ENCODE results near the gene MED9.

DNA sequence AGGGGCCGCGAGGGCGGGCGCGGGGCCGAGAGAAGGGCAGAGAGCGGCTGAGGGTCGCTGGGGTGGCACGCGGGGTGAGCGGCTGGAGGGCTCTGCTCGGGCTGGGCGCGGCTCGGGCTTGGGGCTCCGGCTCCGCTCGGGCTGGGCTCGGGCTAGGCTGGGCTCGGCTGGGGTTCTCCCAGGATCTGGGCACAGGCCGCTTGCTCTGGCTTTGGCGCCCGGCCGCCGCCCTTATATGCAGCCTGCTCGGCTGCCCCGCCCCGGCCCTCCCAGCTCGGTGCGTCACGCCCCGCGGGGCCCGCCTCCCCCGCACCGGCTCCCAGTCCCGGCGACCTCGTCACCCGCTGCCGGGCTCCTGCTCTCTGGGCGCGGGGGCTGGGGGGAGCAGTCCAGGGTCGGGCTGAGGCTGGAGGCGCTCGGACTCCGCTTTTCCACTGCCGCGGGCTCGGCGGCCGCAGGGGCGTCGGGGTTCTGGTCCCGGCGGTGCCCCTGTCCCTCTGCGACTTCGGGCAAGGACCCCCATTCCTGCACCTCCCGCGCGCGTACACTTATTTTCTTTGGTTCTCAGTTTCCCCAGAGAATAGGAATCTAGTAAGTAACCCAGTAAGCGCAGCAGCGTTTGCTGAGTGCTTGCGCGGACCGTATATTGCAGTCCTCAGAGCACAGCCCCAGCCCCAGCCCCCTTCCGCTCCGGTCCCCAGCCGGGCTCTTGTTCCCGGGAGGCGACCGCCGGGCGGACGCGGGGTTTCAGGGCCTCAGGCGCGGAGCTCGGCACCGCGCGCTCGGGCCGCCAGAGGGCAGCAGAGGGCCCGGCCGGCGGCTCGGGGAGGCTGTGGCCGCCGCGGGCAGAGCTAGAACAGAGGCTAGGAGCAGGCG is 19.6 kb downstream of the MED9 start, which contains the start of gene RASD1:
- TF ChIP-seq, protein P1, sequence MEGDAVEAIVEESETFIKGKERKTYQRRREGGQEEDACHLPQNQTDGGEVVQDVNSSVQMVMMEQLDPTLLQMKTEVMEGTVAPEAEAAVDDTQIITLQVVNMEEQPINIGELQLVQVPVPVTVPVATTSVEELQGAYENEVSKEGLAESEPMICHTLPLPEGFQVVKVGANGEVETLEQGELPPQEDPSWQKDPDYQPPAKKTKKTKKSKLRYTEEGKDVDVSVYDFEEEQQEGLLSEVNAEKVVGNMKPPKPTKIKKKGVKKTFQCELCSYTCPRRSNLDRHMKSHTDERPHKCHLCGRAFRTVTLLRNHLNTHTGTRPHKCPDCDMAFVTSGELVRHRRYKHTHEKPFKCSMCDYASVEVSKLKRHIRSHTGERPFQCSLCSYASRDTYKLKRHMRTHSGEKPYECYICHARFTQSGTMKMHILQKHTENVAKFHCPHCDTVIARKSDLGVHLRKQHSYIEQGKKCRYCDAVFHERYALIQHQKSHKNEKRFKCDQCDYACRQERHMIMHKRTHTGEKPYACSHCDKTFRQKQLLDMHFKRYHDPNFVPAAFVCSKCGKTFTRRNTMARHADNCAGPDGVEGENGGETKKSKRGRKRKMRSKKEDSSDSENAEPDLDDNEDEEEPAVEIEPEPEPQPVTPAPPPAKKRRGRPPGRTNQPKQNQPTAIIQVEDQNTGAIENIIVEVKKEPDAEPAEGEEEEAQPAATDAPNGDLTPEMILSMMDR (conservative IDR thresholded peaks at IDR 0.05; ENCODE audit: low read length) = peak; percentile 83
- TF ChIP-seq EZH2phosphoT487 (IDR thresholded peaks at IDR 0.05; ENCODE audit: borderline replicate concordance, low read depth, low read length) = no peak

Data from OCI-LY7 (cell line).